ENCODE measurements around the gene ARHGAP15.

DNA sequence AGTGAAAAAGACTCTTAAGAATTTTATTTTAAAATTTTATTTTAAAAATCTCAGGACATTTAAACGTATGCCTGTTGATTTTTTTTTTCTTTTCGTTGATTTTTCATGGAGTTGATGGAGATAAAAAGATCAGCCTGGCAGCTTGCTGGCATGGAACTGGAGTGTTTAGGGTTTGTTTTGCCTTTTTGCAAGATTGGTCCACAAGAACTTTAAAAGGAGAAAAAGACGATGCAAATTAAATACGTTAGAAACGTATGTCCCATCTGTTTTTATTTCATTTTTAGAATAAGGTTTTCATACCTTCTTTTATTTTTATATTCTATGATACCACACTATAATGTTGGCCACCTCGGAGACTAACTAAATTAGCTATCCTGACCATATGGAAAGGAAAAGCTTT is 254.9 kb downstream of the ARHGAP15 start:
- TF ChIP-seq, protein P1, sequence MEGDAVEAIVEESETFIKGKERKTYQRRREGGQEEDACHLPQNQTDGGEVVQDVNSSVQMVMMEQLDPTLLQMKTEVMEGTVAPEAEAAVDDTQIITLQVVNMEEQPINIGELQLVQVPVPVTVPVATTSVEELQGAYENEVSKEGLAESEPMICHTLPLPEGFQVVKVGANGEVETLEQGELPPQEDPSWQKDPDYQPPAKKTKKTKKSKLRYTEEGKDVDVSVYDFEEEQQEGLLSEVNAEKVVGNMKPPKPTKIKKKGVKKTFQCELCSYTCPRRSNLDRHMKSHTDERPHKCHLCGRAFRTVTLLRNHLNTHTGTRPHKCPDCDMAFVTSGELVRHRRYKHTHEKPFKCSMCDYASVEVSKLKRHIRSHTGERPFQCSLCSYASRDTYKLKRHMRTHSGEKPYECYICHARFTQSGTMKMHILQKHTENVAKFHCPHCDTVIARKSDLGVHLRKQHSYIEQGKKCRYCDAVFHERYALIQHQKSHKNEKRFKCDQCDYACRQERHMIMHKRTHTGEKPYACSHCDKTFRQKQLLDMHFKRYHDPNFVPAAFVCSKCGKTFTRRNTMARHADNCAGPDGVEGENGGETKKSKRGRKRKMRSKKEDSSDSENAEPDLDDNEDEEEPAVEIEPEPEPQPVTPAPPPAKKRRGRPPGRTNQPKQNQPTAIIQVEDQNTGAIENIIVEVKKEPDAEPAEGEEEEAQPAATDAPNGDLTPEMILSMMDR (IDR thresholded peaks at IDR 0.05; ENCODE audit: low read length), result no peak
- TF ChIP-seq EZH2 (optimal IDR thresholded peaks at IDR 0.05; ENCODE audit: low read depth, low read length) (no peak), EZH2phosphoT487 (IDR thresholded peaks at IDR 0.05; ENCODE audit: low read length) (no peak)

Measured in MM.1S (cell line).